ENCODE measurements around the gene CD84.
"Not testable (repeated sequence)": the region's sequence is repeated elsewhere in the genome, so short reads cannot be mapped to it uniquely, and the experiment has no call there.

Gene CD84, protein sequence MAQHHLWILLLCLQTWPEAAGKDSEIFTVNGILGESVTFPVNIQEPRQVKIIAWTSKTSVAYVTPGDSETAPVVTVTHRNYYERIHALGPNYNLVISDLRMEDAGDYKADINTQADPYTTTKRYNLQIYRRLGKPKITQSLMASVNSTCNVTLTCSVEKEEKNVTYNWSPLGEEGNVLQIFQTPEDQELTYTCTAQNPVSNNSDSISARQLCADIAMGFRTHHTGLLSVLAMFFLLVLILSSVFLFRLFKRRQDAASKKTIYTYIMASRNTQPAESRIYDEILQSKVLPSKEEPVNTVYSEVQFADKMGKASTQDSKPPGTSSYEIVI

DNA sequence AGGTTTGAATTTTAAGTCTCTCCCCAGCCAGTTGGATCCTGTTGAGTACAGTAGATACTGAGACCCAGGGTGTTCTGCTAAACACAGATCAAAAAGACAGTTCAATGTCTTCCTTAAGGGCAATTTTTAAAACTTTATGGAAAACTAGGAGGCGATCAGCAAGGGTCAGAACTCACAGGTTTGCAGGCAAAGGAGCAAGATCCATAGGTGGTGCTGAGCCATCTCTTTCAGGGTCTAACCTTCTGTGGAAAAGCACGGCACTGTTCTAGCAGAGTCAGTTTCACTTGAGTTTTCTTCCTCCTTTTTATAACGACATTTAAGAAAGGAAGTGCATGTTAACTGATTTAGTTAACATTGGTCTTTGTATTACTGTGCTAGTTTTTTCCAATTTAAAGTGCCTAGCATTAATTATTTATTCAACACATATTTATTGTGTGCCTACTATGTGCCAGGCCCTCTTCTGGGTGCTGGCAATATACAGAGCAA is at the start of gene CD84:
Gene CD84 (minus strand): TSS at position 281 of the 486 bp plus-strand sequence. CDS start 59 bp downstream, at position 222.
- no peak for DNase-seq (ENCODE audit: low read depth)

DNA sequence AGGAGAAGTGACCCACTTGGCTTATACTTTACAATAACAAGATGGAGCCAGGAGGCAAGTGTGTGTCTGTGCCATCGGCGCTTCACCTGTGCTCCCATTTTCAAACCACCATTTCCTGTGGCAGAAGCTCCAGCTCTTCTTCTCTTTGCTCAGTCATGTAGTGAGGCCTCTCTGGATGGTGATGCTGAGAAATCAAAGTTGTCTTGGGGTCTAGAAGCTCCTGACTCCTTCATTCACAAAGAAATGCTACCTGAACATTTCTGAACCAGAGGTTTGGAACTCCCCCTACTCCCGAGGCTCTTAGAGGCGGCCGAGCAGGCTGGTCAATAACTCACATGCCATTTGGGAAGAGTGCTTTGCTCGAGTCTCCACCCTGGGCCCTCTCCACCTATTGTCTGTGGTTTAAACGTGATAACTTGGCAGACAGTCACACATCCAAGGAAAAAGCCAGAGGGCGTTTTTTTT is 49.5 kb upstream of the CD84 start:
- DNase-seq (ENCODE audit: low read depth), result no peak

DNA sequence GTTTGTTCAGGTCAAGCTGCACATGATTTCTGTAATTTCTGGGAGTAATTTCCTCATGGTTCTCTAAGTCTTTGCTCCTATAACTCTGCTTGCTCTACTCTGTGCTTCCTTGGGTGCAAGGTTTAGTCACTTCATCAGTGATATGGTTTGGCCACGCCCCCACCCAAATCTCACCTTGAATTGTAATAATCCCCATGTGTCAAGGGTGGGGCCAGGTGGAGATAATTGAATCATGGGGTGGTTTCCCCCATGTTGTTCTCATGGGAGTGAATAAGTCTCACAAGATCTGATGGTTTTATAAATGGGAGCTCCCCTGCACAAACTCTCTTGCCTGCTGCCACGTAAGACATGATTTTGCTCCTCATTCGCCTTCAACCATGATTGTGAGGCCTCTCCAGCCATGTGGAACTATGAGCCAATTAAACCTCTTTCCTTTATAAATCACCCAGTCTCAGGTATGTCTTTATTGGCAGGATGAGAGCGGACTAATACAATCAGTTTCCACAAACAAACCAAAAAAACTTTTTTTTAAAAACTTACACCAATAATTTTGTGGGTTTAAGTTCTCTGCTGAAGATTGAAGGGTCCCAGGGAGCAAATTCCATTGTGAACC is 48.5 kb upstream of the CD84 start:
- DNase-seq (ENCODE audit: low read depth), result not testable (repeated sequence)

DNA sequence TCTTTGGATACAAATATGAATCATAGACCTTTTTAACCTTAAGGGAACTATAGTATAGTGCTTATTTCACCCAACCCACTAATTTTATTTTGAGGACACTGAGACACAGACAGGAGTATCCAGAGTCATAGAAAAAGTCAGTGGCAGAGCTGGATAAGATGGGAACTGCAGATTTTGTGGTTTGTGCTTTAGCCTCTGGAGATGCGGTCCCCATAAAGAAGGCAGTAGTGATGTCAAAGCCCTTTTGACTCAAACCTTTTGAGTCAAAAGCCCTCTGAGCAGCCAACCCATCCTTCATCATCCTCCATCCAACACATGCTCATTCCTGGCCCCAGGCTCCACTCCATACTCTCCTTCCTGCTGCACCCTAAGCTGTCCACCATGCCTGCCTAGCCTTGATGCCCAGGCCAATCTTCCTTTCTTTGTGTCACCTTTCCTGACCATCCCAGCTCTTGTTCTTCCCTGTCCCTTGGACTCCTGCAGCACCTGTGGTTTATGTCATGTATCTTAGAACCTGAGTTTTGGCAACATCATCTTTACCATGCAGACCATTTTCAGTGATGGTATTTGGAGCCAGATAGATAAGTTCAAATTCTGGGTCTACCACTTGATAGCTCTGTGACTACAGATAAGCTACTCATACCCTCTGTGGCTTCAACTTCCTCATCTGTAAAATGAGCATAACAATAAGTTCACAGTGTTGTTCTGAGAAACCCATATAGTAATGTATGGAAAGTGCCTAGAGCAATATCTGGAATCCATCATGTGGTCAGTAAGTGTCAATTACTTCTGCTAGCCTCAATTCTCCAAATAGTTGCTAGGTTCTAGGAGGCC is 47.4 kb upstream of the CD84 start:
- DNase-seq (ENCODE audit: low read depth), result no peak

DNA sequence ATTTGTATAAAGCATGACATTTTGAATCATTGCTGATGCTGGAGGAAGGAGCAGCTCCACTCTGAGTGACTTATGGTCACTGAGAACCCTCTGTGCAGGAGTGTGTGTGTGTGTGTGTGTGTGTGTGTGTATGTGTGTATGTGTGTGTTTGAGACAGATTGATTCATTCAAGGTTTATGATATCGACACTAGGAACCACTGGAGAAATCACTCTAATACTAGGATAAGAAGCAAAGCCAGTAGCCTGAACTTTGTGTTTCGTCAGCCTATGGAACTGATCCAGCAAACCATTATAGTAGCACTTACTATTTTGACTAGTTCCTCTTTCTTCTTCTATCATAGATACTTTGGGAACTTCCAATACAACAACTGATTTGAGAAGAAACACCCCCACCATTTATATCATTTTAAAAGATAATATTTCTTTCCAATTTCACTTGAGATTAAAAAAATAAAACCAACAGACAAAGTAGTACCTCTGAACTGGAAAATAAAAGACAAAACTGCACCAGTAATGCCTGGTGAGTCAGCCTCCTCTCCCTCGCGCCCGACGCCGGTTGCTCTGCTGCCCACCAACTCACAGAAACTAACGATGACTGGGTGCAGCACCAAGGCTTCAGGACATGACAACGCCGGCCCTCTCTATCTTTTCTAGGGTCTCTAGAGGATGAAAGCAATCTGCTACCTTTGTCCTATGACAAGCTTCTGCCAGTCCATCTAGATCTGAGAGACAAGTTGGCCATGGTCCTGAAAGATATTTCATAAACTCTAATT is 46.6 kb upstream of the CD84 start:
- no peak for DNase-seq (ENCODE audit: low read depth)

DNA sequence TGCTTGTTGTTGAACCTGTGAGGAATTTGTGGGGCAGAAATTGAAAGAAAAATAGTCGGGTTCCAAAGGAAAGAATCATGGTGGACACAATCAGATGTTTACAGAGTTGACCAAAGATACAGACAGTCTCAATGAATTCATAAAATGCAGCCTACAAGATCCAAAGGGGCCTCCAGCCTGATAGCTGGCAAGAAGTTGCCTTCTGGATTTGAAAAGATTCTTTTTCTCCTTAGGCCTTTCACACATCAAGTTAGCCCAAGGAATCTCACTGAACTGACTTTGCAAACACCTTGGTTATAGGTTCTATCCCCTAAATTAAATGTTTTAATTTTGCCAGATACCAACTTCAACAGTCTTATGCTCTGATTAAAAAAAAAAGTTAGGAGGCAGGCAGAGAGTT is 46.0 kb upstream of the CD84 start:
- DNase-seq (ENCODE audit: low read depth), result no peak

DNA sequence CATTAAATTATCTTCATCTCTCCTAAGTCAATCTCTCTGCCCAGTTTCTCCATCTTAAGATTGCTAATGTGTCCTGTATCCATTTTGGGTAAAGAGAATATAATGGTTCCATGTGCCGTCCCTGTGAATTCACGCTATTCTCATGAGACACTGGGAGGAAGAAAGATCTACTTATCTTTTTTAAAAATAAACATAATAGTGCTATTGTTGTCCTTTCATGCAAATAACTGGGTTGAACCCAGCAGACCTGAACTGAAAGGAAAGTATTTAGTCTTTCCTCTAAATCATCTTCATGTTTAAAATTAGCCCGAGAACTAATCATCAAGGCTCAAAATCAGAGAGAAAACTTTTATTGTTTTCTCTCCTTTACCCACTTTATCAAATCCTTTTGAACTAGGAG is 45.2 kb upstream of the CD84 start:
- DNase-seq (ENCODE audit: low read depth), result no peak

DNA sequence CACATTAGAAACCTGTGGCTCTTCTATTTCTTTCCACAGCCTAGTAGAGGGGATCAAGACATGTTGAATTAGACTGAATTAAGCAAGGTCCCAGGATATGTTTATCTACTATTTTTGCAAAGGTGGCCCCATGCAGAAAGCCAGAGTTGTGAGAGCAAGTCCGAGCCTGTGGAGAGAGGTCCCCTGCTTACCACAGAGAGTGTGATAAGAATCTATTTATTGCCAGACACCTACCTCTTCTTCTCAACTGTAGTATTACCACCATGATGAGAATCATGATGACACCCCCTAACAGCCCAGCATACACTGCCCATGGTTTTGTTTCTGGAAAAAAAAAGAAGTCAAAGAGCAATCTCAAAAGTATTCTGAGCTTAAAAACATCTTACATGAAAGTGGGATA is 44.6 kb upstream of the CD84 start:
- no peak for DNase-seq (ENCODE audit: low read depth)

DNA sequence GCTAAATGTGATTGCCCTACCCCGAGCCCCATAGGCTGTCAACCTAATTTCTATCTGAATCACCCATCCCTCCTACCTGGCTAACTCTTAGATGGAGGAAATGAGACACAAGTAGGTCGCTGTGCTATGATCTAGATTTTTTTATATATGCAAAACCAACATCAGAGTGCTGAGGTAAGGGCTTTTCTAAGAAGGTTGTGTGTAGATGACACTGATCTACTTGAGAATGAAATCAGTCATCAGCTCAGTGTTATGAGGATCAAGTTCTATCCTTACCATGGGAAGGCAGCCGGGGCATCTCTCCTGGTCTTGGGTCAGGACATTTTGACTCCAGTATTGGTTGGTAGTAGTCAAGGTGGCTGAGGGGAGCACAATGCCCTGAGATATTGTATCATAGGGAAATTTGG is 43.9 kb upstream of the CD84 start:
- no peak for DNase-seq (ENCODE audit: low read depth)

DNA sequence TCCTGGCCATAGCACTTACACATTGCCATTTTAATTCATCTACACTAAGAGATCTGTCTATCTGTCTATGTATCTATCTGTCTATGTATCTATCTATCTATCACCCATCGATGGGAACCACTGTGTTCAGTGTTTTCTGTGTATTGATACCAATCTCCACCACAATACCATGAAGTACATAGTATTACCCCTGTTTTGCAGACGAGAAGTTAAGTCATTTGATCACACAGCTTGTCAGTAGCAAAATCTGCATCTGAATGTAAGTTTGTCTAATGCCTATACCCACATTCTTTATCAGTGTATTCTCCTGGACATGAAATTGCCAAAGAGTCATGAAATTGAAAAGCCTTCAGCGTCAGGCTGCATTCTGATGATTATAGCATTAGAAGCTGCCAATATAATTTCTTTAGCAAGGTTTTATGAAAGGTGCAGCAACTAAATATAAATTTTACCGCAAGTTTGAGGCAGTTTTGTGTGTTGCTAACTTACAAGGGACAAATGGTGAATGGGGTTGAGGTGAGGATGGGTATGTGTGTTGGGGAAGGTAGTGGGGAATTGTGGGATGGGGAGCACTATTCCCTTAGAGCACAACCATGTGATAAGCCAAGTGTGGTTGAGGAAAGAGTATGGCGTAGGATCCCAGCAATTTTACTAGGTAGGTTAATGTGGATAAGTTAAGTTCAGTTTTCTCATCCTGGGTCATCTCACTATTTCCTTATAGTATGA is 43.4 kb upstream of the CD84 start:
- no peak for DNase-seq (ENCODE audit: low read depth)

DNA sequence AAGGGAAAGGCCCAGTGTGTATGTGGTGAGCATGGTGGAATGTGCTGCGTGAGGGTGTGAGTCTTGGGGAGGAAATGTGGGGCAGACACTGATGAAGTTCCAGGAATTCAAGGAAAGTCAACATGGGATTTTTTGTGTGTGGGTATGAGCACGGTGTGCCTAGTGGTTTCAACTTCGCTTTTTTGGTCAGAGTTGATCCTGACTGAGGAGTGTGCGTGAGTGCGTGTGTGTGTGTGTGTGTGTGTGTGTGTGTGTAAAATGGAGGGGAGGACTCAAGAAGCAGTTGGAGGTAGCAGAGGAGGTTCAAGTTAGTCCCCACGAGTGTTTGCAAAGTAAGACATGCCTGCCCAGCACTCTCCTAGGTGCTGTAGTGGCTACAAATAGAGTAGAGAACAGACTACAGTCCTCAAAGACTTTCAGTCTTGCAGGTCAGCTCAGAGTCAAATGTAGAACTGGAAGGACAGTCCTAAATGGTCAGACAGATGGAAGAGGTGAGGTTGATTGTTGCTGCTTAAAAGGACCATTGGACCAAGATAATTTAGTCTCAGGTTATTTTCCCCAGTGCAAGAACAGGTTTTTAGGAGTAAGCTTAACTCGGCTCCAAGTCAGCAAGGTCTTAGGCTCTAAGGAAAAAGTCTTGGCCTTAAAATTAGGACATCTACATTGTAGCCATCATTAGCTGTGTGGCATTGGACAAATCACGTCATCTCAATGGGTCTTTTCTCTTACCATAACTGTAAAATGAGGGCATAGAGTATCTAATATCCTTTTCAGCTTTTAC is 42.5 kb upstream of the CD84 start:
- no peak for DNase-seq (ENCODE audit: low read depth)

DNA sequence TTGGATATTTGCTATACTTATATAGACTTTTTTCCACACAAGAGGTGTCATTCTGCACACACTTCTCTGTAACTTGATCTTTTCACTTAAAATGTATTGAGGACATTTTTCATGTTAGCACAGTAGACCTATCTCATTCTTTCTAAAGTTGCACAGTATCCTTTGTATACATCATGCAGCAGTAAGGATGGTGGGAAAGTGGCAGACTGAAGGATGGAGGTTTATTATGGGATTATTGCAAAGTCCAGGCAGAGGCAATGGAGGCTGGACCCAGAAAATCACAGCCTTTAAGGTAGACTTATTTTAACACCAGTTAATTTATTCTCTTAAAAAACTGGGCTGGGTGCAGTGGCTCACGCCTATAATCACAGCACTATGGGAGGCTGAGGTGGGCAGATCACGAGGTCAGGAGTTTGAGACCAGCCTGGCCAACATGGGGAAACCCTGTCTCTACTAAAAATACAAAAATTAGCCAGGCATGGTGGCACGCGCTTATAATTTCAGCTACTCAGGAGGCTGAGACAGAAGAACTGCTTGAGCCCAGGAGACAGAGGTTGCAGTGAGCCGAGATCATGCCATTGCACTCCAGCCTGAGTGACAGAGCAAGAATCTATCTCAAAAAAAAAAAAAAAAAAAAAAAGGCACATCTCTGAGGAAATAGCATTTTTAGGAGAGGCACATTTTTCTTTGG is 41.8 kb upstream of the CD84 start:
- DNase-seq (ENCODE audit: low read depth), result no peak

DNA sequence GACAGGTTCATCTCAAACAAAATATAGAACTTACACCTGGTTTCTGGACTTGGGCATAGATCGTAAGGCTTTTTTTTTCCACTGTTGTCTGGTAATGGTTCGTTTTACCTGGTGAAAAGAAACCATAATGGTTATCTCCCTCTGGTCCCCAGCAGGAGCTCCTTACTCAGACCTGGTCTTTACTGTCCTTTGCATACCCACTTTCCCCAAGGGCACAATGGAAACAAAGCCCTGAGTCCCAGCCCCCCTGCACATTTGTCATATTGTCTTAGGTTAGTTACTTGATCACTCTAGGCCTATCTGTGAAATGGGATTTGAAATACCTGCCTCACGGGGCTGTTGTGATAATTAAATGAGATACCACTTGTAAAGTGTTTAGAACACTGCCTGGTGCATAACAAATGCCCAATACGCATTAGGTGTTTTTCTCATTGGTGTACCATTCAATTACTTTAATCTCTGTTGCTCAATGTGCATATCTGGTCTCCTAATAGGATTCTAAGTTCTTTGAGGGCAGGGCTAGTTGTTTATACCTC is 40.5 kb upstream of the CD84 start:
- DNase-seq (ENCODE audit: low read depth), result no peak

DNA sequence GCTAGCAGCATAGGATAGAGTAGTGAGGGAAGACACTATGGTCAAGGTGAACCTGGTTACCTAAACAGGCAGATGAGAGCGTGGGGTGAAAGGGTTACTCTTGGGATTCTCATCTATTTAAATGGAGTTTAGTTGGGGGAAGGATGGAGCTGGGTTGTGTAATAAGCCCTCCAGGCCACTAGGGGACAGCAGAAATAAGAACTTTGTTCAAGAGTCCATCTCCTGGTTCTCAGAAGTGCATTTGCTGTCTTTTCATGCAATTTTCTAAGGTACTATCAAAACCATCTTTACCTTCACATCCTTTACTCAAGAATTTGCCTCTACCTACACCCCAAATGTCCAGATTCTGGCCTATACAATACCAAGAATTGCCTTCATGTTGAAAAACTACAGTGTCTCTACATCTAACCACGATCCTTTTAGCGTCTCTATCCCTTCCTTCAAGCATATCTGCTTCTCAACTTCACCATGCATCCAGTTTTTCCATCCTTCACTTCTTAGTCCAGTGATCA is 39.5 kb upstream of the CD84 start:
- DNase-seq (ENCODE audit: low read depth), result no peak

DNA sequence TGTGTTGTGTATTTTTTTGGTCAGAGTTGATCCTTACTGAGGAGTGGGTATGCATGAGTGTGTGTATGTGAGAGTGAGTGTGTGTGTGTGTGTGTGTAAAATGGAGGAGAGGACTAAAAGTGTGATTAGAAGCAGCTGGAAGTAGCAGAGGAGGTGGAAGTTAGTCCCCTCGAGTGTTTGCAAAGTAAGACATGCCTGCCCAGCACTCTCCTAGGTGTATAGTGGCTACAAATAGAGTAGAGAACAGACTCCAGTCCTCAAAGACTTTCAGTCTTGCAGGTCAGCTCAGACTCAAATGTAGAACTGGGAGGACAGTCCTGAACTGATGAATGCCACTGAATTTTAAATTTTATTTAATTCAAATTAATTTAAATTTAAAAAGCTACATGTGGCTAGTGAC is 39.0 kb upstream of the CD84 start:
- no peak for DNase-seq (ENCODE audit: low read depth)

DNA sequence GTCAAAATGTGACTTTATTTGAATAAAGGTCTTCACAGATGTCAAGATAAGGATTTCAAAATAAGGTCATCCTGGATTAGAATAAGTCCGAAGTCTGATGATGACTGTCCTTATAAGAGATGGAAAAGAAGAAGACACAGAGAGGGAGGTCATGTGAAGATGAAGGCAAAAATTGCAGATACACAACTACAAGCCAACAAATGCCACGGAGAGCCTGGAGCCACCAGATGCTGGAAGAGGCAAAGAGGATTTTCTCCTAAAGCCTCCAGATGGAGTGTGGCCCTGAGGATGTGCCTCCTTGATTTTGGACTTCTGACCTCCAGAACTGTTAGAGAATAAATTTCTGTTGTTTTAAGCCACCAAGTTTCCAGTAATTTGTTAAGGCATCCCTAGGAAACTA is 36.4 kb upstream of the CD84 start:
- DNase-seq (ENCODE audit: low read depth), result no peak

DNA sequence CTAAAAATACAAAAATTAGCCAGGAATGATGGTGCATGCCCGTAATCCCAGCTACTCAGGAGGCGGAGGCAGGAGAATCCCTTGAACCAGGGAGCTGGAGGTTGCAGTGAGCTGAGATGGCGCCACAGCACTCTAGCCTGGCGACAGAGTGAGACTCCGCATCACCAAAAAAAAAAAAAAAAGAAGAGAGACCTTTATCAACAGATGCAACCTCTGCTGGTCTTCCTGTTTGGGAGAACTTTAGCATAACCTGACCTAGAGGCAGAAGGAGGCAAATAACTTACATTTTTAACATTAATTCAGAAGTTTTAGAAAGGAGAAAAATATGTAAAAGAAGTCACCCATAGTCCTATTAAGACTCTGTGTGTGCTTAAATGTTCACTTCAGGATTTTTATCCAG is 35.1 kb upstream of the CD84 start:
- DNase-seq (ENCODE audit: low read depth), result no peak

DNA sequence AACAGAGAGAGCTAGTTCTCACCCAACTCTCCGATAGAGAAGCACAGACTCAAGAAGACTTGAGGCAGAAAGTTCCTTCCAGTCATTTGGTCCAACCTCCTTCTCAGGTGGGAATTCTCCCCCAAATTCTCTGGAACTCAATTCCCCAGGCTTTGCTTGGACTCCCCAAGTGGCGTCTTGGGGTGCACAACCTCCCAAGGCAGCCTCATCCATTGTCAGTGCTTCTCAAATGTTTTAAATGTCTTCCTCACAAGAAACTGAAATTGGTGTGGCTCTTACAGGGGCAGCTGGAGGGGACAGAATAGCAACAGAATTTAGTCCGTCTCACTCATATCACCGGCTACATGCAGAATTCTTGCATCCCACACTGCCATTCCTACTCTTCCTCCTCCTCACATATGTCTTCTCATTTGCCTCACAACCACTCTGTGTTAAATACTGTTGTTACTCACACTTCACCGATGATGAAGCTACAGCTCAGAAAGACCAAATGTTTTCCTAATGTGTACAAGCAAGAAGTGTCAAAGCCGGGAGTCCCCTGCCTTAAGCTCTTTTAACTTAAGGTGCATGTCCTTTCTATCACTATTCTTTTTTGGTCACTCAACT is 33.4 kb upstream of the CD84 start:
- no peak for DNase-seq (ENCODE audit: low read depth)
